Astrocyte of the cerebellum (primary cell): ENCODE results near the gene ARHGAP15.

Experiments
- DNase-seq: peaks from one replicate; pipeline ENCODE4 v3.0.0-alpha.2; 2011; ENCODE audit warnings: low read depth
- H3K4me3 ChIP-seq: 2 replicates; pipeline ENCODE4 v1.5.1; 2011; ENCODE audit warnings: mild to moderate bottlenecking, low read depth, low read length, moderate library complexity
- in situ Hi-C: cut with HindIII; loops from 2 replicates; pipeline ENCODE4 v1.10.0; 2017; ENCODE audit warnings: low sequenced_read_pairs
- TF ChIP-seq, protein P1 (sequence below): IDR thresholded peaks from 2 replicates; pipeline ENCODE4 v1.5.1; 2012; ENCODE audit warnings: low read length, low read depth, moderate library complexity, mild to moderate bottlenecking; ENCODE audit errors: missing control alignments

Gene ARHGAP15

DNA sequence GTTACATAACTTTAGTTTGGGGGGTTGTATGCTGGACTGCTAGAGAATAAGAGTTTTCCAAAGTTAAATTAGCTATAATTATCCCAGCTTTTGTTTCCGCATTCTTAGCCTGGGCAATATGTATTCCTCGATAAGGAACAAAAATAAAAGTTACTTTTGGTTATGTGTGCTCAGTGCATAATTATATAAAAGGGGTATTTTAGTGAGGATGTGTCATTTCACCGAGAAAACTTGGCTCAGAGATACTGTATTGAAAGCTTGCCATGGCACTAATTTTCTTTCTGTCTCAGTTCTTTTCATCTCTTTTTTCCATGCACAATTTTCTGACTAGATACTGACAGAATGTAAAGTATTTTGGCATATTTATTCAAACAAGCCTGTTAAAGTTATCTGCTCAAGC lies 28.2 kb downstream of the ARHGAP15 start:
- TF ChIP-seq, protein P1, sequence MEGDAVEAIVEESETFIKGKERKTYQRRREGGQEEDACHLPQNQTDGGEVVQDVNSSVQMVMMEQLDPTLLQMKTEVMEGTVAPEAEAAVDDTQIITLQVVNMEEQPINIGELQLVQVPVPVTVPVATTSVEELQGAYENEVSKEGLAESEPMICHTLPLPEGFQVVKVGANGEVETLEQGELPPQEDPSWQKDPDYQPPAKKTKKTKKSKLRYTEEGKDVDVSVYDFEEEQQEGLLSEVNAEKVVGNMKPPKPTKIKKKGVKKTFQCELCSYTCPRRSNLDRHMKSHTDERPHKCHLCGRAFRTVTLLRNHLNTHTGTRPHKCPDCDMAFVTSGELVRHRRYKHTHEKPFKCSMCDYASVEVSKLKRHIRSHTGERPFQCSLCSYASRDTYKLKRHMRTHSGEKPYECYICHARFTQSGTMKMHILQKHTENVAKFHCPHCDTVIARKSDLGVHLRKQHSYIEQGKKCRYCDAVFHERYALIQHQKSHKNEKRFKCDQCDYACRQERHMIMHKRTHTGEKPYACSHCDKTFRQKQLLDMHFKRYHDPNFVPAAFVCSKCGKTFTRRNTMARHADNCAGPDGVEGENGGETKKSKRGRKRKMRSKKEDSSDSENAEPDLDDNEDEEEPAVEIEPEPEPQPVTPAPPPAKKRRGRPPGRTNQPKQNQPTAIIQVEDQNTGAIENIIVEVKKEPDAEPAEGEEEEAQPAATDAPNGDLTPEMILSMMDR: no peak
- DNase-seq: no peak
- in situ Hi-C loops: no loop called here
- no peak overlapping the region for H3K4me3 ChIP-seq

DNA sequence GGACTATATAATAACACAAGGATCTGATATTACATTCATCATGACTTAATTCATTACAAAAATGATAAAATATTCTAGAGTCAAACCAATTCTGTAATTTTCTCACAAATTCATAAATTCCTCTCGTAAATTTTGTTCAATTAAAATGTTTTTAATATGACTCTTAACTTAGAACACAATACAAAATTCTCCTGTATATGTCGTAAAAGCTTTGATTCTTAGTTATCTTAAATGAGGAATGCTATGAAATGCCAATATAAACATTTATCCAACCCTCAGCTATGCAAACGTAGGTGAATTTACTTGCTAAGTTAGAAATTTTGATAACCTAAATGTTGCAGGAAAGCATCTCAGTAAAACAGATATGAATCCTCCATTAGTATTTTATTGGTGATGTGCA lies 28.9 kb downstream of the ARHGAP15 start:
- in situ Hi-C loops: no loop called here
- no peak for DNase-seq
- no peak overlapping the region for H3K4me3 ChIP-seq
- TF ChIP-seq, protein P1: no peak

- in situ Hi-C loops: no loop called here
- DNase-seq: no peak
- H3K4me3 ChIP-seq: no peak overlapping the region
- TF ChIP-seq, protein P1: no peak
Observed at GRCh38 chr2:143158551-143159485, 29.6 kb downstream of the ARHGAP15 start.

DNA sequence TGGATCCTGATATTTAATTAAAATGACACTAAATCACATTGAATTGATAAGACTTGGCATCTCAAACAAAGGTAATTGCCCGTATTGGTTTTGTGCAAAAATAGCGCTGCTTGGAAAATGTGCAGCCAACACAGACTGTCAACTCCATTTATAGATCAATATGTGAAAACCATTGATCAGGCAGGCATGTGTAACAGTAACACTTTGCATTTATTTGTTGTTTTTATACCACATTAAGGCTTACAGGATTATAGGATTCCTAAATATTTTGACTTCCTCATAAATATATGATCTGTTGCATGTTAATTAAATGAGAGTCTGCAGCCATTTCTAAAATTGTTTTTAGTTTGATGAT lies 30.2 kb downstream of the ARHGAP15 start:
- H3K4me3 ChIP-seq: no peak overlapping the region
- in situ Hi-C loops: no loop called here
- TF ChIP-seq, protein P1: no peak
- DNase-seq: no peak

DNA sequence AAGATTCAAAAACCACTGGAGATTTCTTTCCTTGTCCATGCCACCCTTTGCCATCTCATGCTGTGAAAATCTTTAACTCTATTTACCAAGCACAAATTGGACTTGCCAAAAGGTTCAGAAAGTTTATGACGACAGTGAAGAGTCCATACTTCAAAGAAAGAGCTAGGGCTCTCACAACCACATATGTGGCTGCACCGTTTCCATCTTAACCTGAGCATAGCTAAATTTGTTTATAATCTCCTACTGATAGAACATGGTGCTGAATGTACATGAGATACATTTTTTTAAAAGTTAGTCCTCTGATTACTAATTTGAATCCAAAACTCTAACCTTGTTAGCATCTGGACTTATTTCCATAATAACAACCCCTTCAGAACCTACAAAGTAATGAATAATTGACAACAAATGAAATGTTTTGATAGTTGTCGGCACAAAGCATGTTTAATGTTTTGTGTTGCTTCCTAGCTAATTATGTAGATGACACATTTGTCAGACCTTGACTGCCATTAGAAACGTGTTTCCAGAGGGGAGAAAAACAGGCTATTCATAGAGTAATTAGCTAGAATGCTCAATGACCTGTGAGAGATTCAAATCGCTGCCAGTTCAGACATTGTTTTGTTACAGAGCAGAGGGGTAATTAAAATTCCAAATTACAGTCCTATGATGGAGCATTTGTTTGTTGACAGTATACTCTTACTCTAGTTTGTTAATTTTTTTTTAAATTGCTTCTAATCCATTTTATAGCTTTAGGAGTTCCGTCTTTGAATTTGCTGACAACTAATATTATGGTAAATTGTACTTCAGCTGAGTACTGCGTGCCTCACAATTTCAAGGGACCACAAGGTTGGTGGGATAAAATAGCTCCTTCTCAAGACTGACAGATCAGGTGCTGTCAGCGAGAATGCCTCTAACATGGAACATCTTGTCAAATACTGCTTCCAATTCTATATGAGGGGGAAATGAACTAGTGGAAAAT lies 31.8 kb downstream of the ARHGAP15 start:
- H3K4me3 ChIP-seq: no peak overlapping the region
- no peak for DNase-seq
- TF ChIP-seq, protein P1: no peak
- in situ Hi-C loops: no loop called here

- DNase-seq: peak; percentile 33
- no peak overlapping the region for H3K4me3 ChIP-seq
- in situ Hi-C loops: no loop called here
- TF ChIP-seq, protein P1: peak; percentile 80
Observed at GRCh38 chr2:143162123-143162837, 33.1 kb downstream of the ARHGAP15 start.
